NCI-H187 treated with DMSO at 0.1 percent for 48 hours (cell line): Measurements from ENCODE around the gene RHNO1.

Experiments
- DNase-seq: peaks from one replicate; lab custom pipeline; 2025; lab: John Stamatoyannopoulos, UW

Gene RHNO1

DNA sequence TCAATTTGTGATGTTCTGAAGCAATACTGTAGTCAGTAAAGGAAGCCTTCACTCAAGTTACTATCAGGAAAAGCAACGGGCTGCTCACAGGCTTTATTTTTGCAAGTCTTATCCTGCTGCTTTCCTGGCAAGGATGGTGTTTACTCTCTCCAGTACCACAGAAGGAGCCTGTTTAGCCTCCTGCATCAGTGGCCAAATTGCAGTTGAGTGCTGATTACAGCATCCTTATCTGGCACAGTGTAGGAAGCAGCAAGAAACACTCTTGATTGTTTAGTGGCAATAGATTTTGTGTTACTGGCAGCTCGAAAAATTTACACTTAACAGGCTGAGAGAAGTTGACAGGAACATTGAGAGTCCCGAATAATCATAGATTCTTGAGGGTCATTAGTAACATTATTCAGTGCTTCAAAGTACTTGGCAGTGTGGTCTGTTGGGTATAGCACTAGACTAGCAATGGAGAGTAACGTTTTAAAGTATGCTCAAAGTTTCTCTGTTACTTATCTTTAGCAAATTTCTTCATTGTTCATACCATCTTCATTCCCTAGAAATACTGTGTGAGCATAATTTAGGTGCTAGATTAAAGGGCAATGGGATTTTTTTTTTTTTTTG lies 25.4 kb downstream of the RHNO1 start:
- no peak for DNase-seq

DNA sequence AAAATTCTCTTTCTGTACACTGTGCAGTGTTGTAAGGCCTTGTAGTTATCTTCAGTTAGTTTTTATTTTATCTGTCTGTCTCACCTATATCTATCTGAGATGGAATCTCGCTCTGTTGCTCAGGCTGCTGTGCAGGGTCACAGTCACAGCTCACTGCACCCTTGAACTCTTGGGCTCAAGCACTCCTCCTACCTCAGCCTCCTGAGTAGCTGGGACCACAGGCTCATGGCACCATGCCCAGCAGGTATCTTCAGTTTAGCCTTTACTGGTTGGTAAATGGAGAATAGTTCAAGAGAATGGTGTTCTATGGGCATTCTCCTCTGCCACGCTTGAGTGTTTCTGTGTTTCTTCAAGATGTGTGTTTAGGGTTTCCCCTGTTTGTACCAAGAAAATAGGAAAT lies 27.2 kb downstream of the RHNO1 start:
- DNase-seq: no peak

DNA sequence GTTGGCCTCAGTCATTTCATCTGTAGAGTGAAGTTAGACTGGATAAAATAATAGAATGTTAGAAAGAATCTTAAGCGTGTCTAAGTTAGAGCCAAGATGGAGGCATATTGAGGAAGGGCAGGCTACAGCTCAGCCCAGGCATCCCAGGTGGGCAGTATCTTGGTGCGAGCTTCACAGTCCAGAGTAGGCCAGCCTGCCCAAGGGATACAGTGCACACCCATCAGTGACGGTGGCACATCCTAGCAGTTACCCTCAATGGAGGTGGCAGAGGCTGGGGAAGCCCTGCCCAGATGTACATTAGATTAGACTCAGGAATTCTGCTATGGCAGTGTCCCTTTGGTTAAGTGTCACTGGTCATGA lies 35.2 kb downstream of the RHNO1 start:
- no peak for DNase-seq

DNA sequence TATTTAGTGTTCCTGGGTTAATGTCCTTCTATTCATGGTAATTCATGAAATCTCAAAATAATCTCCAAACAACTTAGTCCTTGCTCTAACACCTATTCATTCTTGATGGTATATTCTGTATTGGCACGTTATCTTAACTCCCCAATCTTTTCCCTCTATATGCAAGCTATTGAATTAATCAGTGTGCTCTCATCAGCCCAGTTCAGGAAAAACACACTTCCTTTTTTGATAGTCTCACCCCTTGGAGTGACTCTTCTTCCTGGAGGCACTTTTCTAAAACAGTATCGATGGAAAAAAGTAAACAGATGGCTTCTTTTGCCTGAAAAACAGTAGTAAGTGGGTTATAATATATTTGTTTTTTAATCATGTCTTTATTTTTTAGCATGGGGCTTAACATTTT lies 42.2 kb downstream of the RHNO1 start:
- no peak for DNase-seq

DNA sequence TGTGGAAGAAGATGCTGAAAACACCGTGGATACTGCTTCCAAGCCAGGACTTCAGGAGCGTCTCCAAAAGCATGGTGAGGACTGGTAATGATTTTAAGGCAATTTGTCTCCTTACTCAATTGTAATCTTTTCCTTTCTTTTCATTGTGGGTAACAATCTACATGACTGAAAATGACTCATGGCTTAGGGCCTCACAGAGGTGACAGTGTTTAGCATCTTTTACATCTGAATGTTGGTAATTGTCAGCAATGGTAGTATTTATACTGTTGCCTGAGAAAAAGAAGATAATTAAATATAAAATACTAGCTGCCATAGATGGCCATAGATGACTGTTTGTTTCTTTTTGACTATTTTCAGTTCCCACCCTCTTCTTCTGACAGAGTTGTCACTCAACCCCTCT lies 45.3 kb downstream of the RHNO1 start:
- DNase-seq: no peak

DNA sequence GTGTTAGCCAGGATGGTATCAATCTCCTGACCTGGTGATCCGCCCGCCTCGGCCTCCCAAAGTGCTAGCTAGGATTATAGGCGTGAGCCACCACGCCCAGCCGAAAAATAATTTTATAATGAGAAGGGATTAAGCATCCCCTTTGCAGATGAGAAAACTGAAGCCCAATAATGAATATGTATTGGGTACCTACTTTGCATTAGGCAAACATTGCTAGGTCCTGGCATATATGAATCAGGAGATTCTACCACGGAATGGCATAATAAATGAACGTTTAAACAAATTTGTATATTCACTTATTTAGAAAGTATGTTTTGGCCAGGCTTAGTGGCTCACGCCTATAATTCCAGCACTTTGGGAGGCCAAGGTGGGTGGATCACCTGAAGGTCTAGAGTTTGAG lies 46.0 kb downstream of the RHNO1 start:
- no peak for DNase-seq

DNA sequence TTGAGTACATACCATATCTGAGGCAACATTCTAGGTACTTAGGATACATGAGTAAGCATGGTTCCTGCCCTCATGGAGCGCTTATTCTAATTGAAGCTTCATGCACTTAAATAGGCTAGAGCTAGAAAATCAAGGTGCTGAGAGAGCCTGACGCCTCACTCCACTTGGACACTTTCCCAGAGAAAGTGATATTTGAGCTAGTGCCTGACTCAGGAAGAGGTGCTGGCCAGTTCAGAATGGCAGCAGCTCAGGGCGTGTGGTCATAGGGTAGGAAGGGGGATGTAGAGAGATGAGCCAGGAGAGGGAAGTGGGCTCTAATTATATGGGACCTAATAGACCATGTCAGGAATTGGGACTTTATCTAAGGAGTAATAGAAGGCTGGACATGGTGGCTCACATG lies 47.0 kb downstream of the RHNO1 start:
- no peak for DNase-seq

DNA sequence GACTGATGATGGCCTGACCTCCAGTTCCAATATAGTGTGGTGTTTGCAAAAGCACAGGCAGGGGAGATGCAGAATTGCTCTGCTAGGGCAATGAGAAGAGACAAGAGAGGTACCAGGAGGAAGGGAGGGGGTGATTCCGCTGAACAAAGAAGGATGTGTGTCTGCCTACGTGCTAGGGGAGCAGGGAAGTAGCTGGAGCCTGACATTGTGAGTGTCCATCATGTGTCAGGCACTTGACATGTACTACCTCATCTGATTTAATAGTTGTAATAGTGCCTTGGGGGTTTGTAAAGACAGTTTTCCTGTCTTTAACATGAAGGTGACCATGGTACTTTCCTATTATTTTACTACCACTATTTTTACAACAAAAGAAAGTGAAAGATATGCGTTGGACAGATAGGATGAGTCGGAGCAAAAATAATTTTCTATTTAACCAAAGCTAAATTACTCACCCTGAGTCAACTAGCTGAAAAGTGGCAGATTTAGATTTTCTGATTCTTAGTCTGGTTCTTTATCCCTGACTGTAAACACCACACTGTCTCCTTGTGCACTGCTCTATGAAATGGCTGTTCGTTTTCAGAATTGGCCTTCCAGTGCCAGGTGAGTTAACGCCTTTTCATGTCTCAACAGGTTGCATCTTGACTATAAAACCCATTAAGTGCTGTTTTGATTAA lies 48.4 kb downstream of the RHNO1 start:
- DNase-seq: no peak

DNA sequence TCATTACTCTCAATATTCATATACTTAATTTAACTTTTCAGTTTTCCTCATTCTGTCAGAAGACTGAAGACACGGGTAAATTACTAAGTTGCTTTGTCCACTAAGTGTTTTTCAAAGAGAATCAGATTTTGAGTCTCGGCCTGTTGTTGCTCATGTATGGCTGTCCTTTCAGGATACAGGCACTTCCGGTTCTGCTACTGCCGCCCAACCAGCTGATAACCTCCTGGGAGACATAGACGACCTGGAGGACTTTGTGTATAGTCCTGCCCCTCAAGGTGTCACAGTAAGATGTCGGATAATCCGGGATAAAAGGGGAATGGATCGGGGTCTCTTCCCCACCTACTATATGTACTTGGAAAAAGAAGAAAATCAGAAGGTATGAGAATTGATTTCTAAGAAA lies 53.8 kb downstream of the RHNO1 start:
- DNase-seq: no peak

DNA sequence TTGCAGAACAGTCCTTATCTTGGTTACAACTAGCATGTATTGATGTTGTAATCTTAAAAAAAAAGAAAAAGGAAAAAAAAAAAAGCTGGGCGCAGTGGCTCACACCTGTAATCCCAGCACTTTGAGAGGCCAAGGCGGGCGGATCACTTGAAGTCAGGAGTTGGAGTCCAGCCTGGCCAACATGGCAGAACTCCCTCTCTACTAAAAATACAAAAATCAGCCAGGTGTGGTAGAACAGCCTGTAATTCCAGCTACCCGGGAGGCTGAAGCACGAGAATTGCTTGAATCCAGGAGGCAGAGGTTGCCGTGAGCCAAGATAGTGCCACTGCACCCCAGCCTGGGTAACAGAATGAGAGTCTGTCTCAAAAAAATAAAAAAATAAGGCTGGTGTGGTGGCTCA lies 56.6 kb downstream of the RHNO1 start:
- DNase-seq: no peak

DNA sequence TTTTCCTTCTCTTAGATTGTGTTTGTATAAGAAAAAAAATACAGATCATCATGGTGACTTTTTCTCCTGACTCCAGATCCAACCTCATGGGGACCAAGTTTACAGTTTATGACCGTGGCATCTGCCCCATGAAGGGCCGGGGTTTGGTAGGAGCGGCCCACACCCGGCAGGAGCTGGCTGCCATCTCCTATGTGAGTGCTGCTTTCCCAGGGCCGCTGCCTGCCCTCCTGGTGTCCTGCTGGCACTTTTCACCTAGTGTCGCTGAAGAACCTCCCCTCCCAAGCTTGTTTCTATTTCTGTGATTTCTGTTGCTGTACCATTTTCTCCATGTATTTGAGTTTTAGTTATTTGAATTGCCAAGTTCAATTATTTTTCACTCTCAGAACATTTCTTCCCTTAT lies 57.3 kb downstream of the RHNO1 start:
- no peak for DNase-seq

DNA sequence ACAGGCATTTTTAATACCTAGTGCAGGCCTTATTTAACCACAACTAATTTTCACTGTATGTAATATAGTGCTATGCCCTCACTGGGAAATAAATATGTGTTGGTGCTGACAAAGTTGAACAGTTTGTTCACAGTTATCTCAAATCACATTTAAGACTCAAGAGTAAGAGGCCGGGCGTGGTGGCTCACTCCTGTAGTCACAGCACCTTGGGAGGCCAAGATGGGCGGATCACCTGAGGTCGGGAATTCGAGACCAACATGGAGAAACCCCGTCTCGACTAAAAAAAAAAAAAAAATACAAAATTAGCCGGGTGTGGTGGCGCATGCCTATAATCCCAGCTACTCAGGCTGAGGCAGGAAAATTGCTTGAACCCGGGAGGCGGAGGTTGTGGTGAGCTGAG lies 59.3 kb downstream of the RHNO1 start:
- no peak for DNase-seq

DNA sequence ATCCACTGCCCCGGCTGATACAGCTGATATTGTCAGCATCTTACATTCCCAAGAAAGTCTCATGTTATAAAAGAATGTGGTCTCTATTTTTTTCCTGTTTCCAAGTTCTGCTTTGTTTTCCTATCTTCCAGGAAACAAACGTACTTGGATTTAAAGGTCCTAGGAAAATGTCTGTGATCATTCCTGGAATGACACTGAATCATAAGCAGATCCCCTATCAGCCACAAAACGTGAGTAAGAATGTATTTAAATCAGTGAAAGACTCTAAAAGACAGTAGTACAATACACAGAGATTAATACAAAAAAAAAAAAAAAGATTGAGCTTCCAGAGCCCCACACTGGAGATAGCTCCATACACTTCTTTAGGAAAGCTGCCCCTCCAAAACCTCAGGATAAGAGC lies 60.5 kb downstream of the RHNO1 start:
- no peak for DNase-seq
